GM18873 (cell line): ENCODE measurements around the gene MAL.

ENCODE experiments used
- ATAC-seq: cut with Tn5 transposase; IDR thresholded peaks from one replicate; pipeline ENCODE4 v1.9.1; 2021; ENCODE audit warnings: mild to moderate bottlenecking, moderate library complexity, moderate number of reproducible peaks; ENCODE audit not compliant: unreplicated experiment, low FRiP score

MAL gene

DNA sequence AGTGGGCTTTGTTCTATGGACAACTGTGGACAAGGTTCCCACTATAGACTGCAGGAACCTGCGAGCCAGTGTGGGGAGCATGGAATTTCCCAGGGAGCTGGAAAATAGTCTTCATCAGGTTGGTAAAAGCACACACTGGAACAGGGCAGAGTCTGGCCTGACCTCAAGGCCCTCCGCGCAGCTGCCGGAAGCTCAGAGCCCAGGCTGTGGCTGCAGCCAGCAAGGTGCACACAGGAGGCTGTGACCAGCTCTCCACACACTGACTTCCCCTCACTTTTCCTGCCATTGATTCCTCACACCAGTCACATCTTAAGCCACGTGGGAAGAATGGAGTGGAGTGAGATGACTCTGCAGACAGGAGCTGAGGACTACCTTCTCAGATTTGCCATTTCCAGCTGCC is 19.1 kb downstream of the MAL start:
- no peak for ATAC-seq

DNA sequence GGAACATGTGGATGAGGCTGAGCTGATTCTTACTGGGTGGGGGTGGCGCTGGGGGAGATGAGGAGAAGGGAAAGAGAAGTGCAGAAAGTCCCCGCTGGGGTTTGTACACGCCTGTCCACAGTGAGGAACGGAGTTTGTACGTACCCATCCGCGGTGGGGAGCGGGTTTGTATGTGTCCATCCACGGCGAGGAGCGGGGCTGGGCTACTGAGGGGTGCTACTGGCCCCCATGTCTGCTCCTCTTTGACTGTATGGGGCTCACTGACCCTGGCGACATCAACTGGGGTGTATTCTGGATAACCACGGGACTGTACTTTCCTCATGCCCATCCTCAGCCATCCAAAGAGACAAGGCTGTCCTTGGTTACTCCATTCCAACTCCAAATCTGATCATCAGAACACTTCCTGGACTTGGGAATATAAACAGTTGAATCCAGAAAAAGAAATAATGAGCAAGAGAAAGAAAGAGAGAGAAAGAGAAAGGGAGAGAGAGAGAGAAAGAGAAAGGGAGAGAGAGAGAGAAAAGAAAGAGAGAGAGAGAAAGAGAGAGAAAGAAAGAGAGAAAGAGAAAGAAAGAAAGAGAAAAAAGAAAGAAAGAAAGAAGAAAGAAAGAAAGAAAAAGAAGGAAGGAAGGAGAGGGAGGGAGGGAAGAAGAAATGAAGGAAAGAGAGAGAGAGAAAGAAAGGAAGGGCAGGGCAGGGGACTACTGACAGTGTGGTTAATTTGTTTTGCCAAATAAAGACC is 21.0 kb downstream of the MAL start:
- no peak for ATAC-seq

DNA sequence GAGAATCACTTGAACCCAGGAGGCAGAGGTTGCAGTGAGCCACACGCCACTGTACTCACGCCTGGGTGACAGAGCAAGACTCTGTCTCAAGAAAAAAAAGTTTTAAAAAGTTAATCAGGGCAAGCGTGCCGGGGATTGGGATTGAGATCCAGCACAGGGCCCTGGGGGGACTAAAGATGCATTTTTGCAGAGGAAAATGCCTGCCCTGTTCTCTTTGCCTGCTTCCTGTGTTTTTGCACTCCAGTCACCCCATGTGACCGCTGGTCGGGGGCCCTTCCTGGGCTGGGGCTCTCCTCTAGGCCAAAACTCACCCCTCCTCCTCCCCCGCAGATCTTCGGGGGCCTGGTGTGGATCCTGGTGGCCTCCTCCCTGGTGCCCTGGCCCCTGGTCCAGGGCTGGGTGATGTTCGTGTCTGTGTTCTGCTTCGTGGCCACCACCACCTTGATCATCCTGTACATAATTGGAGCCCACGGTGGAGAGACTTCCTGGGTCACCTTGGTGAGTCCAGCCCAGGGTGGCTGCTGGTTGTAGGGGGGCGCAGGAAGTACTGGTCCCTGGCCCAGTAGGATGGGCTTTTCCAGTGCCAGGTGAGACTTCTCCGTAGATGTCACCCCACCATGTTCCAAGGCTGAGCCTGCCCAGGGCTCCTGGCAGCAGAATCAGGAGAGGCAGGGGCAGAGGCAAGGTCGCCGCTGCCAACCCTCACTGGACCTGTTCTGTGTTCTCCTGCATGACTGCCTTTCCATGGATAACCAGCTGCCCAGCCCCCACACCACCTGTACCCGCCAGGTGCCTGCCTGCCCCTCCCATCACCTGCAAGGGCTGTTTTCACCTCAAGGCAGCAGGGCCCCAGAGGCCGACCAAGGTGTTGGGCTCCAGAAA is 22.4 kb downstream of the MAL start:
- no peak for ATAC-seq

DNA sequence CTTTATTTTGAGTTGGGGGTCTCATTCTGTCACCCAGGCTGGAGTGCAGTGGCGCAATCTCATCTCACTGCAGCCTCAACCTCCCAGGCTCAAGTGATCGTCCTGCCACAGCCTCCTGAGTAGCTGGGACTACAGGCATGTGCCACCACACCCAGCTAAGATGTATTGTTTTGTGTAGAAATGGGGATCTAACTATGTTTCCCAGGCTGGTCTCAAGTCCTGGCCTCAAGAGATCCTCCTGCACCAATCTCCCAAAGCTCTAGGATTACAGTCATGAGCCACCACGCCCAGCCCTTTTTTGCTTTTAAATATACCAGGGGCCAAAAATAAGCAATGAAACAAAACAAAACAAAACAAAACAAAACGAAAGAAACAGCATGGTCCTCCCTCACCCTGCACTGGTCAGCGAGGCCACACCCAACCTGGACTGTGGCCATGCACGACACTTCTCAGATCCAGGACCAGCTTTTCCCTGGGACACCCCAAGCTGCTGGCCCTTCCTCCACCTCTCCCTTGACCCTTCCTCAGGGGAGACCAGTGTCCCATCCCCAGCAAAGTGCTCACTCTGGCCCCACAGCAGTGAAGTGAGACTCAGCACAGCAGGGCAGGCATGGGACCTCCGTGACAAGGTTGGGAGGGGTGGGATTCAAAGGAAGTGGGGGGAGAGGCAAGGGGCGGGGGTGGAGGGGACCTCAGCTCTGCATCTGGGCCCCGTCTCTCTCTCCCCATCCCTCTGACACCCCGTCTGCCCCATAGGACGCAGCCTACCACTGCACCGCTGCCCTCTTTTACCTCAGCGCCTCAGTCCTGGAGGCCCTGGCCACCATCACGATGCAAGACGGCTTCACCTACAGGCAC is 23.5 kb downstream of the MAL start:
- no peak for ATAC-seq

DNA sequence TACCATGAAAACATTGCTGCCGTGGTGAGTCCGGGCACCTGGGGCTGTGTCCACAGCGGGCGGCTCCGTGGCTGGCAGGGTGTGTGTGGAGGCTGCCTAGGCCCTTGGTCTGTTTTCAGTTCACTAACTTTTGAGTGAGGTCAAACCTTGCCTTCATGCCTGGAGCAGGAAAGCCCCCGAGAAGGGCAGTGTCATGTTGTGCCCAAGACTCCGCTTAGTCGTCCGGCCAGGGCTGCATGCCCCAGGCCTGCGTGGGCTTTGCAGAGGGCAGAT is 24.1 kb downstream of the MAL start:
- ATAC-seq: no peak

DNA sequence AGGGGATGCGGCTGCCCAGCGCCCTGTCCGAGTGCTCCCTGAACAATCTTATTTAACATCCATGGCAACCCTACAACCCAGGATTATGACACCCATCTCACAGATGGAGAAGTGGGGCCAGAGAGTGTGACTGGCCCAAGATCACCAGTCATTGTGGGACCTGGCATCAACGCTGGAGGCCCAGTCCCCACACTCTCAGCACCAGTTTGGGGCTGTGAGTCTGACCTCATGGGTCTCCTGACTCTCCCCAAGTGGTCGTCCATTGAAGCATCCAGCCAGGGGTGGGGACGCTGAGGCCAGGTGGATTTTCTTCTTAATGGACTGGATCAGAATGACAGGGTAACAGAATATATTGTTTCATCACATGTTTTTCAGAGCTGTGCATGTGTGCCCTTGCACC is 24.5 kb downstream of the MAL start:
- no peak for ATAC-seq

DNA sequence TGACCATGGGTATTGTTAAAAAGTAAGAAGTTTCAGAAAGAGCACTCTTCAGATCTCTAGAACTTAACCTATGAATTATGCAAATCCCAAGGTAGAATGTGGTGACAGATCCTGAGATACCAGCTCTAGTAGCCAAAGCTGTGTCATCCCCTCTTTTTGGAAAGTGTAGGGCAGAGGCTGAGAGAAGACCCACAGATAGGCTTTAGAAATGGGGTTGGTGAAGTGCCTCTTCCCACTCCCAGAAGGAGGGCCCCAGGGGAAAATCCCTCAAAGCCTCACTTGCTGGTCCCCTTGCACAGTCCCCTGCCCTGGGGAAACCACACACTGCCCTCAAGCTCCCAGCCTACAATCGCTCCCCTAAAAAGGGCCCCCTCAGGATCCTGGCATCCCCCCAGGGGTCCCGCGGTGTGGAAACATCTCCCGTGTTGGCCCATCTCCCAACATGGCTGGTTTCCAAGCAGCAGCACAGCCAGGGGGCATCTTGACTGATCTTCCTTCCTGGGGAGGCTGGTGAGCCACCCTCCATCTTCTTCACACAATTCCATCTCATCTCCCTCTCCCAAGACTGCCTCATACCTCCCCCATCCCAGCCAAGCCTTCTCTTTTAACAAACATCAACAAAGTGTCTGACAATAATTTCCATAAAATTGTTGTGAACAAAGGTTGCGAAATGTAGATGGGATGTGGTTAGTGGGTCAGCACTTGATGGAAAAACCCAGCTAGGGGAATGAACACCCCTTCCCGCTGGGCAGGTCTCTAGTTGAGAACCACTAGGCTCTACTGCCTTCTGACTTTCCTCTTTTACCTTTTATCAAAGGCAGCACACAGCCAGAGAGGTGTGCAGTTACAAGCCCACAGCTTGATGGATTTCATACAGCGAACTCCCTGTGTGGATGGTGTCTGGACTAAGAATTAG is 25.1 kb downstream of the MAL start:
- ATAC-seq: no peak

DNA sequence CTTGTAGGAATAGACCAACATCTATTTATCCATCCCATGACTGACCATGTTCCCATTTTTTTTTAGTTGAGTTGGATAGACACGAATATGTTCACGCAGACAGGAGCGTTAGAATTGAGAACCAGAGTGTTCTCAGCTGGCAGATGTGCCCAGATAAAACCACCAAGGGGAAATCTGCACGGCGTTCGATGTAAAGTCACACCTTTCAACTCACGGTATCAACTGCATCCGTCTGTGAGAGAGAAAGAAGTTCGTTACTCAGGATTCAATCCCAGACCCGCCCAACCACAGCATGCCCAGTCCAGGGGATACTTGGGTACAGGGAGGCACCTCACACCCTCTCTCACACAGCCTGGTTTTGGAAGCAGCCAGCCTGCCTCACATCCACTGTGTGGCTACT is 26.1 kb downstream of the MAL start:
- ATAC-seq: no peak

DNA sequence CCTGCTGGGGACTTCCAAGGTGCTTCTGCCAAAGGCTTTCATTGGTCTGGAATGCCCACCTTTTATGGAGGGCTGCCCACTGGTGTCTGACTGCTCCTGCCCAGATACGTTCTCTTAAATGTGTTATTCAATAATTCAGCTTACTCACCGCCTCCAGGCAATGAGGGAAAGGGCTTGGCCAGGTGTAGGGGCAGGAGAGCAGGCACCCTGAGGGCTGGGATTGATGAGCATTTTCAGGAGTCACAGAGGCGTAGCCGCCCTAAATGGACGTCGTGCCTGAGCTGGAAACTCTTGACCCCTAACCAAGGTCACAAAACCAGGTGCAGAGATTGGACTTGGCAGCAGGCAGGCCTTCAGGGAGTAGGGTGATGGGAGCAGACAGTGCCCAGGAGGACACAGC is 26.8 kb downstream of the MAL start:
- no peak for ATAC-seq

DNA sequence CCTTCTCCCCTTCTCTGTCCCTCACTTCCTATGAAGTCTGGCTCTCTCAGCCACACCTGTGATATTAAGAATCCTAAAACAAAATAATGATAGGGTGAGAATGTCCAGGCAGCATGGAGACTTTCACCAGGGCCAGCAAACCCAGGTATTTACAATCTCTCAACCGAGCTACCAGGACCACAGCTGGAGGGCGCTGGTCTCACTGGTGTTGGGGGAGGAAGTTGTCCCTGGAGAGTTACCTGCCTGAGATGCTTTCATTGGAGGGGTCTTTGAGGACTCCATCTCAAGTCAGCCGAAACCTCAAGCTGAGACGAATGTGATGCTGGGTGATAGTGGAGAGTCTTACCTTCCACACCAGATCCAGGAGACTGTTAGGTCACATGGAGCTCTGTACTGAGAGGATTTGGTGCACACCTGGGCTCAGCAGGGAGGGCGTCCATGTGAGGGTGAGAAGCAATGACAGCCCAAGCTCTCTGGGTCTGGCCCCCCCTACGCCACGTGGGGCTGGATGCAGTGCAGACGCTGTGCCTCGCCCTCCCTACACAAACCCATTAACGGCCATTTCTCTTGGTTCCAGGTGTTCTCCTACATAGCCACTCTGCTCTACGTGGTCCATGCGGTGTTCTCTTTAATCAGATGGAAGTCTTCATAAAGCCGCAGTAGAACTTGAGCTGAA is 27.4 kb downstream of the MAL start:
- no peak for ATAC-seq

DNA sequence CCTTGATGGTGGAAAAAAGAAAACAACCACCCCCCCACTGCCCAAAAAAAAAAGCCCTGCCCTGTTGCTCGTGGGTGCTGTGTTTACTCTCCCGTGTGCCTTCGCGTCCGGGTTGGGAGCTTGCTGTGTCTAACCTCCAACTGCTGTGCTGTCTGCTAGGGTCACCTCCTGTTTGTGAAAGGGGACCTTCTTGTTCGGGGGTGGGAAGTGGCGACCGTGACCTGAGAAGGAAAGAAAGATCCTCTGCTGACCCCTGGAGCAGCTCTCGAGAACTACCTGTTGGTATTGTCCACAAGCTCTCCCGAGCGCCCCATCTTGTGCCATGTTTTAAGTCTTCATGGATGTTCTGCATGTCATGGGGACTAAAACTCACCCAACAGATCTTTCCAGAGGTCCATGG is 28.0 kb downstream of the MAL start:
- ATAC-seq: no peak

DNA sequence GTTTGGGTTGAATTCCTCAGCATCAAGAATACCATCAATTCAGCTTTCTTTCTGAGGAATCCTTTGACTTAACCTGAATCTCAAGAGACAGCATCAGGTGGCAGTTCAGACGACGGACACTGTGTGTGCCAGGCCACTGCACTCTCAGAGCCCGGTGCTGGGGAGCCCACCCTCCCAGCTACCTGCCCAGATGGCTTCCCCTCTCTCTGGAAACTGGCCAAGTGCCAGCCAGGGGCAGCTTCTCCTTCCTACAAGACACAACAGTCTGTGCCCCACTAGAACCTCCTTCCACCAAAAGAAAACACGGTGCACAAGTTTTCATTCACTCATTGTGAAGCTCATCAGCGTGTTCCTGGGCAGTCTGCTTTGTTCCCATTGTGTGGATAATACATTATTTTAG is 28.5 kb downstream of the MAL start:
- no peak for ATAC-seq

DNA sequence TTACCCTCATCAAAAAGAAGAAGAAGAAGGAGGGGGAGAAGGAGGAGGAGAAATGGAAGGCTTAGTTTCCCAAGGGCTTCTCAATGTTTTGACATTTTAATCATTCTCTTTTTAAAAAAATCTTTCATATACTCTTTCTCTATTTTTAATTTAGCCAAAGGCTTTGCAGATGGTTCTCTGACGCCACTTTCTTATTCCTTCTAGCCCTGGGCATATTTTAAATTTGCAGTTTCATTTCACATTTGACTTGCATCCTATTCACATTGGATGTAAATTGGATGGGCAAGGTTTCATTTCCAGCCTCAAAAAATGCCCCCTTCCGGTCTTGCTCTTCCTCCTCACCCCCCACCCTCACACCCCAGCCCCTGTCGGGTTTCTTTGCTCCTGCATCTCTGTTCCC is 29.8 kb downstream of the MAL start:
- ATAC-seq: no peak

DNA sequence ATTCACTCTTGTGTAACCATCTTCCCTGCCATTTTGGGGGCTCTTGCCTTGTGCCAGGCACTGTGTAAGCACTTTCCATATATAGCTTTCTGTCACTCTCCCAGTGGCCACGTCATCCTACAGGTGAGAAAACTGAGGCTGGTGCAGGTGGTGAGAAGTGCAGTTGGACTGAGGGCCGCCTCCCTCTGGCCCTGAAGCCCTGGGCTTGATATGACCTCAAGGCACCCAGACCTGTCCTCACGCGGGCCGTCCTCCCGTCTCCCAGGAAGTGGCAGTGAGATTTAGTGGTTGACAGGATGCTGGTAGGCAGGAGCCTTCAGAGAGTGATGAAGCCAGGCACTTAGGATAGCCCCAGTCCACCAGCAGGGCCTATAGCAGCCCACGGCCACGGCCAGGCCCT is 30.5 kb downstream of the MAL start:
- no peak for ATAC-seq

DNA sequence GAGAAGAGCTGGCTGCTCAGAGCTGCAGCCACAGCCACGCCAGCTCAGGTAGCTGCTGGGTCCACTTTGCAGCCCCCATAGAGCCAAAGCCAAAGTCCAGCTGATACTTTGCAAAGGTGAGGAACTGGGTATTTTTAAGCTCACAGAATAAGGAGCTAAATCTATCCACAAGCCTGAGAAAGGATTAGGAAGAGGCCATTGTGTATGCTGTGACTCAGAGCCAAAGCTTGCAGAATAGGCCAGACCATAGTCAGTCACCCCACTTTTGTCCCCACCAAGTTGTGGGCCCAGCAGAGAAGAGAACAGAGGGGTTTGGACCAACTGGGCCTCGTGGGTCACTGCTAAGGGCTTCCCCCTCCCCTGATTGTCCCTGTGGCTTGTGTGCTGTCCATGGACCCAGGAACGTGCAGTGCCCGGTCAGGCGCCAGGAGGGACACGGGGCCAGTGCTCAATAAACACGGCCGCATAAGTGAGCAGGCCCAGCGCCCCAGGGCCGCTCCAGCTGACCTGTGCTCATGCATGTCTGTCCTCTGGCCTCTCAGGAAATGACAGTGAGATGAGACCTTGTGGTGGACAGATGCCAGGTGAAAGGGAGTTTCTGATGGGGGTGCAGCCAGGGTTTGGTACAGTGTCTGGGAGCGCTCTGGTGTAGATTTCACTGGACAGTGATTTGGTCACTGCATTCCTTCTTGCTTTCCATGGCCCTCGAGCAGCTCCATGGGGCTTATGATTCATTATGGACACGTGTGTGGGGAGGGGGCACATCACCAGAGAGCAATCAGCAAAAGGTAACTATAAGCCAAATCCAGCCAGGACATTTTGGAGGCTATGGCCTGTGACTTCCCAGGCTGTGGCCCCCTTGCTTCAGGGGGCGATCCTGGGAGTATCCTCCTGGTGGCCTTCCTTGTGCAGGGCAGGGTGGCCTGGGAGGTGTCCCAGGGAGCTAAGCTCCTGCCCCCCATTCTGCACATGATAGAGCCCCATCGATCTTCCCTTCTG is 31.3 kb downstream of the MAL start:
- ATAC-seq: no peak

DNA sequence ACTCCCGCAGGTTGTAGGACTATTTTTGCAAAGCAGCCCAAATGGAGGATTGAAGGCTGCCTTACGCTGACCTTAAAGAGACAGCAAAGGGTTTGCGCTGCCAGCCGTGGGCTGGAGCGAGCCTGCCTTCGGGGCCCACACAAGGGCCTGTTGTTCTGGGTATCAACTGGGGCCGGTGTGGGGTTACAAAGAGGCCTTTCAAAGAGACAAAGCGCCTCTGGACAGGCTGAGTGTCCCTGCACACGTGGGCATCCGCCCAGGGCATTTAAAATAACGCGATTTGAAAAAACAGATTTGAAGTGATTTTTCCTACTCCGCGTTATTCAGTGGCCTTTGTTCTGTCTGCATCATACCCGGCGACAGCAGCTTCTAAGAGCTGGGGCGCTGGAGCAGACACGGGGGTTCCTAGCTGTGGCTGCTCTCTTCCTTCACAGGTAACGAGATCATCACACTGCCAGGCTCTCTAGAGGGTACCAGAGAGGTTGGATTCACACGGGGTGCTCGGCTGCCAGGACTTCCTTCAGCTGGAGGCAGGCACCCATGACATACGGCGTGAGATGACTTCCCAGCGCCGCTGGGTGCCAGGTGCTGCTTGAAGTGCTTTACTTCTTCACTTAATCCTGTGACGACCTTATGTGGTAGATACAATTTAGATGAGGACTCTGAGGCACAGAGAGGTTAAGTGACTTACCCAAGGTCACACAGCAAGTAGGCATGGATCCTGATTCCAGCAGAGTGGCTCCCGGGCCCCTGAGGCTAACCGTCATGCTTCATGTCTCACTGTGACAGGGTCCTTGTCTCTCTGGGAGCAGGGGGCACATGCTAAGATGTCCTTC is 32.2 kb downstream of the MAL start:
- ATAC-seq: no peak

DNA sequence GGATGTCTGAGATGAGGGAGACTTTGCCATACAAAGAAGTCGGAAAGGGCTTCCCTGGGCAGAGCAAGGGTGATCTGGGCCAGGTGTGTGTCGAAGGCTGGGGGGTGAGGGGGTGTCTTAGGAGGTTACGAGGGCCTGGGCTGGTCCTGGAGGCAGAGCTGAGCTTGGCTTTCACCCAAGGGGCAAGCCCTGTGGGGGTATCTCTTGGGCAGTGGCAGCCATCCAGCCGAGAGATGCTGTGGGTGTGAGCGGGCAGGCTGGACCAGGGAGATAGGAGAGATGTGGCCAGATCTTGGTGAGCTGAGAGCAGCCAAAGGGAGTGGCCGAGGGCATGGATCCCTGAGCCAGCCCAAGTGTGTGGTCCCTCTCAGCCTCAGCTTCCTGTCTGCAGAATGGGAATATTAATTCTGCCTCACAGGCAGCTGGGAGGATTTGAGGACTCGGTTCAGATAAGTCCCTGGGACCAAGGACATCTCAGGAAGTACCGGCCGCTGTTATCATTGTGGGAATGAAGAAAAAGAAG is 33.0 kb downstream of the MAL start:
- ATAC-seq: no peak
